ENCODE results near the gene PIP4K2A.

- TF ChIP-seq, protein P1, sequence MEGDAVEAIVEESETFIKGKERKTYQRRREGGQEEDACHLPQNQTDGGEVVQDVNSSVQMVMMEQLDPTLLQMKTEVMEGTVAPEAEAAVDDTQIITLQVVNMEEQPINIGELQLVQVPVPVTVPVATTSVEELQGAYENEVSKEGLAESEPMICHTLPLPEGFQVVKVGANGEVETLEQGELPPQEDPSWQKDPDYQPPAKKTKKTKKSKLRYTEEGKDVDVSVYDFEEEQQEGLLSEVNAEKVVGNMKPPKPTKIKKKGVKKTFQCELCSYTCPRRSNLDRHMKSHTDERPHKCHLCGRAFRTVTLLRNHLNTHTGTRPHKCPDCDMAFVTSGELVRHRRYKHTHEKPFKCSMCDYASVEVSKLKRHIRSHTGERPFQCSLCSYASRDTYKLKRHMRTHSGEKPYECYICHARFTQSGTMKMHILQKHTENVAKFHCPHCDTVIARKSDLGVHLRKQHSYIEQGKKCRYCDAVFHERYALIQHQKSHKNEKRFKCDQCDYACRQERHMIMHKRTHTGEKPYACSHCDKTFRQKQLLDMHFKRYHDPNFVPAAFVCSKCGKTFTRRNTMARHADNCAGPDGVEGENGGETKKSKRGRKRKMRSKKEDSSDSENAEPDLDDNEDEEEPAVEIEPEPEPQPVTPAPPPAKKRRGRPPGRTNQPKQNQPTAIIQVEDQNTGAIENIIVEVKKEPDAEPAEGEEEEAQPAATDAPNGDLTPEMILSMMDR (IDR thresholded peaks at IDR 0.05 in 8 of 11, conservative IDR thresholded peaks at IDR 0.05 in 3 of 11) = no peak
- TF ChIP-seq POLR2A (IDR thresholded peaks at IDR 0.05) (no peak), POLR2AphosphoS5 (IDR thresholded peaks at IDR 0.05) (no peak)
These were observed 29.7 kb downstream of the PIP4K2A start for GRCh38 chr10:22684699-22685098.

Measured in spleen (tissue), 7 donors.